GM18873 (cell line): ENCODE measurements around the gene KIF16B.
"Not testable (repeated sequence)": the region's sequence is repeated elsewhere in the genome, so short reads cannot be mapped to it uniquely, and the experiment has no call there.

Experiments
- ATAC-seq: cut with Tn5 transposase; IDR thresholded peaks from one replicate; pipeline ENCODE4 v1.9.1; 2021; ENCODE audit warnings: mild to moderate bottlenecking, moderate library complexity, moderate number of reproducible peaks; ENCODE audit not compliant: unreplicated experiment, low FRiP score

Gene KIF16B

GRCh38 chr20:16280219-16280618, 293.0 kb downstream of the KIF16B start:
- no peak for ATAC-seq

GRCh38 chr20:16279320-16279719, 293.9 kb downstream of the KIF16B start:
- ATAC-seq, result no peak

DNA sequence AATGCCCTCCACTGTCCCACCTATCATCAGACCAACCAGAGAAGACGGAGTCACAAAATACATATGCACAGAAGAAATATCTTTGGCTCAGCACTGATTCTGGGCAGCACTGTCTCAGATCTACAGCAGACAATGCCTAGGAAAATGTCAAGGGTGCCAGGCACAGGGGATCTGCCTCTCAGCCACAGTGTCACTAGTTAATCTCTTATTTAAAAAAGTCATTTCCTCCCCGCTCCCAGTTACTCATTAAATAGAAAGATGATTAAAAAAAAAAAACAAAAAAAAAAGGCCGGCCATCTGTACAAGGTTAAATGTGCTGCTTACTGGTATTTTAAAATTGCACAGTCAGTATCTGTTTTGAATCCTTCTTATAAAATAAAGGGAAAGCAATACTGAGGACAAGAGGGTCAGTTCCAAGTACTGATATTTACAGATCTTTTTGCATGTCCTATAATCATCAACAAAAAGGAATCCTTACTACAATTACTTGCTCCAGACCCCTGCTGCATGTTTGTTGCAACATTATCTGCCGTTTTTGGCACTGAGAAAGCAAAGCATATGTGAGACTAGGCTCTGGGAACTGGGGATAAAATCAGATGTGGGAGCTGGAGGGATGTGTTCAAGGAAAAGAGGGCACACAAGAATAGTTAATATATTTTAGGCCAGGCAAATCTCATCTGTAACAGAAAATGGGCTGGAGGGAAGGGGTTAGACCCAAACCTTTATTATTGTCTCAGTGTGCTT, 299.3 kb downstream of the KIF16B start:
- ATAC-seq, result no peak

DNA sequence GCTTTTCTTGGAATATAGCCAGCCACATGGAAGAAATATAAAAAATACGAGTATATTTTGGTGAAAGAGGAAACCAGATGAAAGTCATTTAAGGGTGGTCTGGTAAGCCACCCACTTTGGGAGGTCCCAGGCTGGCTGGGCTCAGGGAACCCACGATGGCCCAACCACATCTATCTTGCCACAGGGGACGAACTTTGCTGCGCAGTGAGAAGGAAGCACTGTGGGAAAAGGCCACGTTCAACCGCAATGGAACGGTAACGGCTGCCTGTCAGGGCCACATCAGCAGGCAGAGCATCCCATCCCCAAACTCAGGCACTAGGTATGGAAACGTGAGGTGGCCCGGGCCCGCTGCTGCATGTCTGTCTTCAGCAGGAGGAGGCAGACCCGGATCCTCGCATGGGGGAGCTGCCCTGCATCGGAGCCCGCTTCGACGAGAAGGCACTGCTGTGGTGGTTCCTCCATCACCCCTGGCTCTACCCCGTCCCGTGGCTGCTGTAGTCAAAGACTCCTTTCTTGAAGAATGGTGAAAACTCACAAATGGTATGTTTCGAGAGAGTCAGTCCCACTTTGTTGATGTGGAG, 300.4 kb downstream of the KIF16B start:
- no peak for ATAC-seq

DNA sequence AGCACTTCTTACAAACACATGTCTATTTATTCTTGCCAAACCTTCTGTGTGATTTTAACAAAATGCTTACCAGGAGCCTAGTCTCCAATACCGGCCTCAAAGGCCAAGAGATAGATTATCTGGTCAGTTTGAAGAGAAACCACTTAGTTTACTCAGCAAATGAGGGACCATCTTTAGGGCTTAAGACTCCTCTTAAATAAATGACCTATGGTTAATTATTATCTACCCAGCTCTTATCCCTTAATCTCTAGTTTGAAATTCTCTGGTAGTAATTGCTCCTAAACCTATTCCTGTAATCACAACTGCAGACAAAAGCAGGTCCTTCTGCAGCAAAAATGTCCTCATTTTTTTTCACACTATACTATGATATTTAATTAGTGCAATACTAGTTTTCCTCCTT, 301.8 kb downstream of the KIF16B start:
- no peak for ATAC-seq

DNA sequence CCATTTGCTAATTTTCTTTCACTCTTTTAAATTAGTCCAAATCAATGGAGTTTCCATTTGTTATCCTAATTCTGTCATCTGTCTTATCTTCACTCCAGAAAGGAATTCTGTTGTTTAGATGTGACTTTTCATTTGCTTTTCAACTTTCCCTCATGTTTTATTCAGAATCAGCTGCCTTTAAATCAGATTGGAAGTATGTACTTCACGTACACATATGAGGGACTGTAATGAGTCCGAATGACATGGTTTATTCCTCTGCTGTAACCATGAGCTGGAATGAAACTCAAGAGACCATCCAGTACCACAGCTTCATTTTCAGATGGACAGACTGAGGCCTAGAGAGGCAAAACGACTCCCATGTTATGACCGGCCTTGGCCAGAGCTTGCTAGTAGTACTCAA, 302.3 kb downstream of the KIF16B start:
- no peak for ATAC-seq

GRCh38 chr20:16270314-16270931, 302.8 kb downstream of the KIF16B start:
- ATAC-seq, result no peak

DNA sequence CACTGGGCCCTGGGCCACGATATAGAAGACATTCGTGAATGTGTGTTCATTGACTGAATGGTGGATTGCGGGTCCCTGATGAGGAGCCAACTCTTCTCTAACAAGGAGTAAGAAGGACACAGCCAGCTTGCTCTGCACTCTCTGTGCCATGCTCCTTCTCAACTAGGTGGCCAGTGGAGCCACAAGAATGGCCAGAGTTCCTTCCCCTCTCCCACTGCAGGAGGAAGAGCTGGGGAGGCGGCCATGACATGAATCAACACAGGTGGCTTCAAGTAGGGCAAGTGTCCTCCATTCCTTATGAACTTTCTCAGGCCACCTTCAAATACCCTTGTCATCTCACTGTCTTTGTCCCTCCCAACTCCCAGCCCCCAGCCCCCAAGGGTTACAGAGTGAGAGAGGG, 305.7 kb downstream of the KIF16B start:
- no peak for ATAC-seq

DNA sequence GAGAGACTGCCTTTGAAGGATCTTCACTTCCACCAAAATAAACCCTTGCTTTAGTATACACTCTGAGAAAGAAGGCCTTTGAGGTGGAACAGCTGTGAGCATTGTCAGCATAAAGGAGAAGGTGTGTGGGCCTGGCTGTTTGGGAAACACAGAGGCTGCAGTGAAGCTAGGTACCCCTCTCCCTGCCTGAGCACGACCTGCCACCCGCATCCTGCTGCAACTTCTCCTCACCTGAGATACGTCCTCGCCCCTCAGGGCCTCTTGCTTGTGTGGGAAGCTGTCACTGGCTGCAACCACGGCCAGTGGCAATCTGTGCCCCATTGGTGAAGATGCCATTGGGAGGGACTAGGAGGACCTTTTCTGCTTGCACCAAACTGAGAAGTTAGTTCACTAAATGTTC, 307.9 kb downstream of the KIF16B start:
- ATAC-seq, result no peak

- ATAC-seq, result no peak
Measured at GRCh38 chr20:16263582-16263981, 309.7 kb downstream of the KIF16B start.

DNA sequence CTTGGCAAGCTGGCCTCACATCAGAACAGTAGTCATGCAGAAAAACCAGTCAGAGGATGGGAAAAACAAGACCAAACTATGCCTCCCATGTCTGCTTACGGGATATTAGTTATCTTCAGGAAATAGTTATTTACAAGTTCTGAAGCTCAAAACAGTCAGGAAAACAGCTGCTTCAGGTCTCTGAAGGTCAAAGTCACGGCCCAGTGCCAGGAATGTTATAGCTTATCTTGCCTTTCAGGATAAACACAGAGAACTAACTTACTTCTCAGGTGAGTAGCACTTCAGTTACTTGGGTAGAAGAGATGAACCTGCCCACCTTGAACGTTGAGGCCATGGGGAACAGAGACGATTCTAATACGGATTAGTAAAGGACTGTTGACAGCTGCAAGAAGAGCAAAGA, 310.7 kb downstream of the KIF16B start:
- no peak for ATAC-seq

DNA sequence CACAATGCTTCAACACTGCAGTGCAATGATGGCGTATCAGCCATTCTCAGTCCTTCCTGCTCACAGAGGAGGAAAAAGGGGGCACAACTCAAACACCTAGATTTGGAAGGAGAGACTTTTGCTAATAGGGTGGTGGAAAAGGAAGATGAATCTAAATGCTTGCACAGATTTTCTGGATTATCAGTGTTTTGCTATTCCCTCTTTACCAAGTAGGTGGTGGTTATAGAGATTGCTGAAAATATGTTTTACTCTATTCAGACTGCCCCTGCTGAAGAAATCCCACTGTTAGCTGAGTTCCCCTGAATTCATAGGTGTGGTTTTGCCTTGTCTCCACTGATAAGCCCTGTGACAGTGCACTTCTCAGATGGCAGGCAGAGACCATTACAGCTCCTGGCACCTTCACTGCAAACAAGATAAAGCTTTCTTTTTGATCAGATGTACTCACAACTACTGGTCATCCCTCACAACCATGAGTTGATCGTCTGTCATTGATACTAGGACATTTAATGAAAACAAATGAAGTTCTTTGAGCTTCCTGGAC, 311.4 kb downstream of the KIF16B start:
- no peak for ATAC-seq

GRCh38 chr20:16260911-16261310, 312.3 kb downstream of the KIF16B start:
- ATAC-seq, result no peak

GRCh38 chr20:16260133-16260532, 313.1 kb downstream of the KIF16B start:
- ATAC-seq, result not testable (repeated sequence)

GRCh38 chr20:16258766-16259165, 314.5 kb downstream of the KIF16B start:
- ATAC-seq, result no peak

- ATAC-seq, result no peak
Measured at GRCh38 chr20:16257813-16258430, 315.3 kb downstream of the KIF16B start.

GRCh38 chr20:16257021-16257420, 316.2 kb downstream of the KIF16B start:
- ATAC-seq, result no peak

GRCh38 chr20:16246870-16247269, 326.4 kb downstream of the KIF16B start:
- ATAC-seq, result no peak

DNA sequence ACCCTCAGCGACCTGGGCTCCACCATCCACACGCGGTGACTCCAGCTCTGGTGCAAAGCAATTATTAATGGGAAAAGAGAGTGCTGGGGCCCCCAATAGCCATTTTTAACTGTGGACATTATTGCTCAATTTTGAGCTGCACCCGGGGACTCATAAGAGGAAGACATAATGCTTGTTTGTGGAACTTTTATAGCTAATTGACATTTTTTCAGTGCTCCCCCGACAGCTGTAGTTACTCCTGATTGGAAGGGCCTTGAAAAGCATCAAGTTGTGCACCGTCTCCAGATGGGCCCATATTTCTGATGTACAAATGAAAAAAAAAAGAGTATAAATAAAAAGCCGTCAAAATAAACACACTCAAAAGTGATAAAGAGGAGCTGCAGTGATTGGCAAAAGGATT, 327.0 kb downstream of the KIF16B start:
- ATAC-seq, result no peak

GRCh38 chr20:16245879-16246278, 327.4 kb downstream of the KIF16B start:
- no peak for ATAC-seq

GRCh38 chr20:16244892-16245291, 328.4 kb downstream of the KIF16B start:
- ATAC-seq, result no peak
